GM23338 (cell line): ENCODE data around the gene COPA. TPM values are rescaled to one million over a fixed set of nuclear protein-coding genes. Genes with fewer than 3 reads are reported as not detected.

Experiments
- ATAC-seq: fragments of 200-7000 bp; cut with Tn5 transposase; 3 replicates; pipeline ENCODE4 v1.9.1; 2020
- DNase-seq: peaks from one replicate; pipeline ENCODE4 v3.0.0-alpha.2; 2015; ENCODE audit warnings: low spot score
- H2AFZ ChIP-seq: fragments of 200-600 bp; sonication (generic); 2 replicates; pipeline ENCODE4 v1.8.0; 2016; ENCODE audit warnings: antibody characterized with exemption, mild to moderate bottlenecking, moderate library complexity
- H3F3A ChIP-seq: fragments of 200-600 bp; sonication (generic); replicated peaks from 2 replicates; pipeline ENCODE4 v1.8.0; 2017; ENCODE audit warnings: antibody characterized with exemption, mixed run types, low read depth
- H3K27ac ChIP-seq: fragments of 200-600 bp; sonication (generic); 2 replicates; pipeline ENCODE4 v1.6.1; 2016; ENCODE audit warnings: low read depth
- H3K27me3 ChIP-seq: fragments of 200-600 bp; sonication (generic); 2 replicates; pipeline ENCODE4 v1.8.0; 2016; ENCODE audit warnings: mild to moderate bottlenecking, mixed run types, moderate library complexity; ENCODE audit not compliant: insufficient read depth
- H3K36me3 ChIP-seq: fragments of 200-600 bp; sonication (generic); 2 replicates; pipeline ENCODE4 v1.8.0; 2016; ENCODE audit warnings: mild to moderate bottlenecking; ENCODE audit not compliant: insufficient read depth
- H3K4me1 ChIP-seq: fragments of 200-600 bp; sonication (generic); 2 replicates; pipeline ENCODE4 v1.8.0; 2016; ENCODE audit warnings: mild to moderate bottlenecking, moderate library complexity; ENCODE audit not compliant: insufficient read depth
- H3K4me2 ChIP-seq: fragments of 200-600 bp; sonication (generic); 2 replicates; pipeline ENCODE4 v1.7.1; 2017; ENCODE audit warnings: mixed run types
- H3K4me3 ChIP-seq: fragments of 200-600 bp; sonication (generic); 2 replicates; pipeline ENCODE4 v1.6.1; 2016; ENCODE audit warnings: mixed run types
- H3K79me2 ChIP-seq: fragments of 200-600 bp; sonication (generic); replicated peaks from 2 replicates; pipeline ENCODE4 v1.8.0; 2017; ENCODE audit warnings: mild to moderate bottlenecking; ENCODE audit not compliant: insufficient read depth
- H3K9me2 ChIP-seq: fragments of 200-600 bp; sonication (generic); 2 replicates; pipeline ENCODE4 v1.8.0; 2017; ENCODE audit not compliant: insufficient read depth
- H4K20me1 ChIP-seq: fragments of 200-600 bp; sonication (generic); replicated peaks from 2 replicates; pipeline ENCODE4 v1.8.0; 2017; ENCODE audit warnings: mild to moderate bottlenecking; ENCODE audit not compliant: insufficient read depth
- H3K27ac Mint-ChIP-seq: 2 replicates; pipeline ENCODE4 v1.8.0; 2020; ENCODE audit warnings: inconsistent platforms, mild to moderate bottlenecking, moderate library complexity, mixed read lengths
- H3K27me3 Mint-ChIP-seq: 3 replicates; pipeline ENCODE4 v1.8.0; 2022; ENCODE audit warnings: low read depth, mild to moderate bottlenecking, moderate library complexity, mixed read lengths, inconsistent platforms; ENCODE audit not compliant: insufficient read depth, poor library complexity
- H3K36me3 Mint-ChIP-seq: 3 replicates; pipeline ENCODE4 v1.8.0; 2021; ENCODE audit warnings: low read depth, mild to moderate bottlenecking, inconsistent platforms, moderate library complexity, mixed read lengths
- H3K4me1 Mint-ChIP-seq: 3 replicates; pipeline ENCODE4 v1.8.0; 2020; ENCODE audit warnings: mild to moderate bottlenecking, inconsistent platforms, mixed read lengths
- H3K4me3 Mint-ChIP-seq: 3 replicates; pipeline ENCODE4 v1.8.0; 2021; ENCODE audit warnings: moderate library complexity, mild to moderate bottlenecking, inconsistent platforms, mixed read lengths
- H3K9me3 Mint-ChIP-seq: 3 replicates; pipeline ENCODE4 v1.8.0; 2020; ENCODE audit warnings: moderate library complexity, mild to moderate bottlenecking, inconsistent platforms, mixed read lengths
- CREB1 ChIP-seq: fragments of 250-450 bp; sonication (Bioruptor Pico); IDR thresholded peaks from 2 replicates; pipeline ENCODE4 v1.5.0; 2020; ENCODE audit warnings: low read depth, mild to moderate bottlenecking, moderate library complexity
- EZH2phosphoT487 ChIP-seq: fragments of 200-600 bp; sonication (generic); IDR thresholded peaks from one replicate; pipeline ENCODE4 v1.8.1; 2018; ENCODE audit warnings: antibody characterized with exemption; ENCODE audit not compliant: unreplicated experiment
- NANOG ChIP-seq: IDR thresholded peaks from 2 replicates; pipeline ENCODE4 v1.6.1; 2016; ENCODE audit warnings: antibody characterized with exemption, borderline replicate concordance
- POLR2AphosphoS5 ChIP-seq: IDR thresholded peaks from 2 replicates; pipeline ENCODE4 v1.6.1; 2016; ENCODE audit warnings: antibody characterized with exemption, low read depth
- ZNF114 ChIP-seq: fragments of 250-450 bp; sonication (Bioruptor Pico); IDR thresholded peaks from 2 replicates; pipeline ENCODE4 v1.5.0; 2020; ENCODE audit warnings: mild to moderate bottlenecking, moderate library complexity
- ZNF331 ChIP-seq: fragments of 250-450 bp; sonication (Bioruptor Pico); IDR thresholded peaks from 2 replicates; pipeline ENCODE4 v1.5.0; 2020; ENCODE audit warnings: low read depth, mild to moderate bottlenecking, moderate library complexity
- polyA plus RNA-seq: library from polyadenylated mRNA; unstranded; fragments of >200 nt; fragmentation: Nextera tagmentation; extraction: Ambion mirVana; gene quantifications from 2 replicates; pipeline ENCODE4 v1.2.1, GENCODE V29; 2016
- total RNA-seq: library from RNA; depleted of rRNA; stranded (reverse); fragments of >200 nt; shearing (Covaris generic); gene quantifications from 2 replicates; pipeline ENCODE4 v1.2.3, GENCODE V29; 2014
- TF ChIP-seq, protein P1 (sequence below): IDR thresholded peaks from one replicate; pipeline ENCODE4 v1.6.1; 2018; ENCODE audit warnings: antibody characterized with exemption; ENCODE audit not compliant: unreplicated experiment
- TF ChIP-seq, protein P2 (sequence below), 2 experiments: fragments of 200-600 bp in 1 of 2; sonication (generic) in 1 of 2; conservative IDR thresholded peaks; 2 replicates each; pipeline versions ENCODE4 v1.5.1 to v1.6.1; 2016 to 2017; ENCODE audit warnings: antibody characterized with exemption in 2 of 2, low read depth in 2 of 2, mild to moderate bottlenecking in 2 of 2, moderate library complexity in 1 of 2
- TF ChIP-seq, protein P3 (sequence below): IDR thresholded peaks from 2 replicates; pipeline ENCODE4 v1.6.1; 2016; ENCODE audit warnings: antibody characterized with exemption
- TF ChIP-seq, protein P4 (sequence below): fragments of 250-450 bp; sonication (Bioruptor Pico); IDR thresholded peaks from 2 replicates; pipeline ENCODE4 v1.5.0; 2020; ENCODE audit warnings: mild to moderate bottlenecking, moderate library complexity

COPA gene
- total and polyA plus RNA-seq, 2 experiments from 2014 or later = 58.2 to 87.1 TPM

DNA sequence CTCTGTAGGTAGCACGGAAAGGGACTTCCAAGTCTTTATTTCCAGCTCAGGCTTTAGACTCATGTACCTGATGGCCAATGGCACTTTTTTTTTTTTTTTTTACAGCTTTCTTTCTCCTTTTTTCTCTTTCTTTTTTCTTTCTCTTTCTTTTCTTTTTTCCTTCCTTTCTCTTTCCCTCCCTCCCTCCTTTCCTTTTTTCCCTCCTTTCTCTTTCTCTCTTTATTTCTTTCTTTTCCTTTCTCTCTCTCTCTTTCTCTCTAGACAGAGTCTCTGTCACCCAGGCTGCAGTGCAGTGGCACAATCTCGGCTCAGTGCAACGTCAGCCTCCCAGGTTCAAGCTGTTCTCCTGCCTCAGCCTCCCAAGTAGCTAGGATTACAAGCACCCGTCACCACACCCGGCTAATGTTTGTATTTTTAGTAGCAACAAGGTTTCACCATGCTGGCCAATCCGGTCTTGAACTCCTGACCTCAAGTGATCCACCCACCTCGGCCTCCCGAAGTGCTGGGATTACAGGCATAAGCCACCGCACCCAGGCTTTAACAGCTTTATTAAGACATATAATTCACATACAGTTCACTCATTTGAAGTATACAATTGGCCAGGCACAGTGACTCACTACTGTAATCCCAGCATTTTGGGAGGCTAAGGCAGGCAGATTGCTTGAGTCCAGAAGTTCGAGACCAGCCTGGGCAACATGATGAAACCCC is 75.6 kb downstream of the COPA start (continued):
- TF ChIP-seq, protein P1, sequence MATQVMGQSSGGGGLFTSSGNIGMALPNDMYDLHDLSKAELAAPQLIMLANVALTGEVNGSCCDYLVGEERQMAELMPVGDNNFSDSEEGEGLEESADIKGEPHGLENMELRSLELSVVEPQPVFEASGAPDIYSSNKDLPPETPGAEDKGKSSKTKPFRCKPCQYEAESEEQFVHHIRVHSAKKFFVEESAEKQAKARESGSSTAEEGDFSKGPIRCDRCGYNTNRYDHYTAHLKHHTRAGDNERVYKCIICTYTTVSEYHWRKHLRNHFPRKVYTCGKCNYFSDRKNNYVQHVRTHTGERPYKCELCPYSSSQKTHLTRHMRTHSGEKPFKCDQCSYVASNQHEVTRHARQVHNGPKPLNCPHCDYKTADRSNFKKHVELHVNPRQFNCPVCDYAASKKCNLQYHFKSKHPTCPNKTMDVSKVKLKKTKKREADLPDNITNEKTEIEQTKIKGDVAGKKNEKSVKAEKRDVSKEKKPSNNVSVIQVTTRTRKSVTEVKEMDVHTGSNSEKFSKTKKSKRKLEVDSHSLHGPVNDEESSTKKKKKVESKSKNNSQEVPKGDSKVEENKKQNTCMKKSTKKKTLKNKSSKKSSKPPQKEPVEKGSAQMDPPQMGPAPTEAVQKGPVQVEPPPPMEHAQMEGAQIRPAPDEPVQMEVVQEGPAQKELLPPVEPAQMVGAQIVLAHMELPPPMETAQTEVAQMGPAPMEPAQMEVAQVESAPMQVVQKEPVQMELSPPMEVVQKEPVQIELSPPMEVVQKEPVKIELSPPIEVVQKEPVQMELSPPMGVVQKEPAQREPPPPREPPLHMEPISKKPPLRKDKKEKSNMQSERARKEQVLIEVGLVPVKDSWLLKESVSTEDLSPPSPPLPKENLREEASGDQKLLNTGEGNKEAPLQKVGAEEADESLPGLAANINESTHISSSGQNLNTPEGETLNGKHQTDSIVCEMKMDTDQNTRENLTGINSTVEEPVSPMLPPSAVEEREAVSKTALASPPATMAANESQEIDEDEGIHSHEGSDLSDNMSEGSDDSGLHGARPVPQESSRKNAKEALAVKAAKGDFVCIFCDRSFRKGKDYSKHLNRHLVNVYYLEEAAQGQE = no peak
- TF ChIP-seq ZNF114 (no peak), POLR2AphosphoS5 (no peak), CREB1 (CRISPR knock-in tag) (no peak), EZH2phosphoT487 (no peak), ZNF331 (CRISPR knock-in tag) (no peak)
- TF ChIP-seq, protein P2, sequence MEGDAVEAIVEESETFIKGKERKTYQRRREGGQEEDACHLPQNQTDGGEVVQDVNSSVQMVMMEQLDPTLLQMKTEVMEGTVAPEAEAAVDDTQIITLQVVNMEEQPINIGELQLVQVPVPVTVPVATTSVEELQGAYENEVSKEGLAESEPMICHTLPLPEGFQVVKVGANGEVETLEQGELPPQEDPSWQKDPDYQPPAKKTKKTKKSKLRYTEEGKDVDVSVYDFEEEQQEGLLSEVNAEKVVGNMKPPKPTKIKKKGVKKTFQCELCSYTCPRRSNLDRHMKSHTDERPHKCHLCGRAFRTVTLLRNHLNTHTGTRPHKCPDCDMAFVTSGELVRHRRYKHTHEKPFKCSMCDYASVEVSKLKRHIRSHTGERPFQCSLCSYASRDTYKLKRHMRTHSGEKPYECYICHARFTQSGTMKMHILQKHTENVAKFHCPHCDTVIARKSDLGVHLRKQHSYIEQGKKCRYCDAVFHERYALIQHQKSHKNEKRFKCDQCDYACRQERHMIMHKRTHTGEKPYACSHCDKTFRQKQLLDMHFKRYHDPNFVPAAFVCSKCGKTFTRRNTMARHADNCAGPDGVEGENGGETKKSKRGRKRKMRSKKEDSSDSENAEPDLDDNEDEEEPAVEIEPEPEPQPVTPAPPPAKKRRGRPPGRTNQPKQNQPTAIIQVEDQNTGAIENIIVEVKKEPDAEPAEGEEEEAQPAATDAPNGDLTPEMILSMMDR (conservative IDR thresholded peaks at IDR 0.05; ENCODE audit: low read depth in 2 of 2) = no peak
- TF ChIP-seq, protein P3, sequence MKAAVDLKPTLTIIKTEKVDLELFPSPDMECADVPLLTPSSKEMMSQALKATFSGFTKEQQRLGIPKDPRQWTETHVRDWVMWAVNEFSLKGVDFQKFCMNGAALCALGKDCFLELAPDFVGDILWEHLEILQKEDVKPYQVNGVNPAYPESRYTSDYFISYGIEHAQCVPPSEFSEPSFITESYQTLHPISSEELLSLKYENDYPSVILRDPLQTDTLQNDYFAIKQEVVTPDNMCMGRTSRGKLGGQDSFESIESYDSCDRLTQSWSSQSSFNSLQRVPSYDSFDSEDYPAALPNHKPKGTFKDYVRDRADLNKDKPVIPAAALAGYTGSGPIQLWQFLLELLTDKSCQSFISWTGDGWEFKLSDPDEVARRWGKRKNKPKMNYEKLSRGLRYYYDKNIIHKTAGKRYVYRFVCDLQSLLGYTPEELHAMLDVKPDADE = no peak

DNA sequence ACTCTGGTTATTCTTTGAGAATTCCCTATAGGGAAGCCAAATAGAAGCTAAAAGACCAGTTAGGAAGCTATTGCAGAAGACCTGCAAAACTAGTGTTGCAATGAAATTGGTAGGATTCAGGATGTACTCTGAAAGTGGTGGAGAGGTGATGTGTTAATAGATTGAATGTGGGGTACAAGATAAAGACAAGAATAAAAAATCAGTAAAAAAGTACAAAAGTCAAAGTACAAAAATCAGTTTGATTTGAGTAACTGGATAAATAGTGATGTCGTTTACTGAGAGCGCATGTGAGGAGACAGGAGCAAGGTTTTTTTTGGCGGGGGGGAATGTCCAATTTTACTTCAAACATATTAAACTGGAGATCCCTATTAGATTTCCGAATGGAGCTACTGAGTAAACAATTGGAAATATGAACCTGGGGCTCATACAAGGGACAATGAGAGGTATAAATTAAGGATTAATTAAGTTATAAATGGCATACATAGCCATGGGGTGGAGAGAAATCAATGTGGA is 78.2 kb downstream of the COPA start:
- H3K9me2 ChIP-seq = no peaks in the 10 kb centered on the region
- H3K4me3 Mint-ChIP-seq = no peak overlapping the region
- no peak overlapping the region for H3K4me2 ChIP-seq
- DNase-seq = no peak
- H3K27ac Mint-ChIP-seq = no peak overlapping the region
- H3K27me3 Mint-ChIP-seq = peaks cover 9% of the 10 kb centered on the region
- ATAC-seq = no peak
- H3K4me1 ChIP-seq = peaks cover 17% of the 10 kb centered on the region
- H3K79me2 ChIP-seq = peaks cover 19% of the 10 kb centered on the region
- no peak overlapping the region for H3K27ac ChIP-seq
- no peaks in the 10 kb centered on the region; the same call in 2 of the 3 replicates for H3K36me3 Mint-ChIP-seq
- H4K20me1 ChIP-seq = no peaks in the 10 kb centered on the region
- no peaks in the 10 kb centered on the region for H3K36me3 ChIP-seq
- no peak overlapping the region for H2AFZ ChIP-seq
- H3K9me3 Mint-ChIP-seq = no peaks in the 10 kb centered on the region
- peaks cover 10% of the 10 kb centered on the region for H3K4me1 Mint-ChIP-seq
- H3F3A ChIP-seq = no peaks in the 10 kb centered on the region
- no peaks in the 10 kb centered on the region for H3K27me3 ChIP-seq
- H3K4me3 ChIP-seq = no peak overlapping the region
- TF ChIP-seq, protein P4, sequence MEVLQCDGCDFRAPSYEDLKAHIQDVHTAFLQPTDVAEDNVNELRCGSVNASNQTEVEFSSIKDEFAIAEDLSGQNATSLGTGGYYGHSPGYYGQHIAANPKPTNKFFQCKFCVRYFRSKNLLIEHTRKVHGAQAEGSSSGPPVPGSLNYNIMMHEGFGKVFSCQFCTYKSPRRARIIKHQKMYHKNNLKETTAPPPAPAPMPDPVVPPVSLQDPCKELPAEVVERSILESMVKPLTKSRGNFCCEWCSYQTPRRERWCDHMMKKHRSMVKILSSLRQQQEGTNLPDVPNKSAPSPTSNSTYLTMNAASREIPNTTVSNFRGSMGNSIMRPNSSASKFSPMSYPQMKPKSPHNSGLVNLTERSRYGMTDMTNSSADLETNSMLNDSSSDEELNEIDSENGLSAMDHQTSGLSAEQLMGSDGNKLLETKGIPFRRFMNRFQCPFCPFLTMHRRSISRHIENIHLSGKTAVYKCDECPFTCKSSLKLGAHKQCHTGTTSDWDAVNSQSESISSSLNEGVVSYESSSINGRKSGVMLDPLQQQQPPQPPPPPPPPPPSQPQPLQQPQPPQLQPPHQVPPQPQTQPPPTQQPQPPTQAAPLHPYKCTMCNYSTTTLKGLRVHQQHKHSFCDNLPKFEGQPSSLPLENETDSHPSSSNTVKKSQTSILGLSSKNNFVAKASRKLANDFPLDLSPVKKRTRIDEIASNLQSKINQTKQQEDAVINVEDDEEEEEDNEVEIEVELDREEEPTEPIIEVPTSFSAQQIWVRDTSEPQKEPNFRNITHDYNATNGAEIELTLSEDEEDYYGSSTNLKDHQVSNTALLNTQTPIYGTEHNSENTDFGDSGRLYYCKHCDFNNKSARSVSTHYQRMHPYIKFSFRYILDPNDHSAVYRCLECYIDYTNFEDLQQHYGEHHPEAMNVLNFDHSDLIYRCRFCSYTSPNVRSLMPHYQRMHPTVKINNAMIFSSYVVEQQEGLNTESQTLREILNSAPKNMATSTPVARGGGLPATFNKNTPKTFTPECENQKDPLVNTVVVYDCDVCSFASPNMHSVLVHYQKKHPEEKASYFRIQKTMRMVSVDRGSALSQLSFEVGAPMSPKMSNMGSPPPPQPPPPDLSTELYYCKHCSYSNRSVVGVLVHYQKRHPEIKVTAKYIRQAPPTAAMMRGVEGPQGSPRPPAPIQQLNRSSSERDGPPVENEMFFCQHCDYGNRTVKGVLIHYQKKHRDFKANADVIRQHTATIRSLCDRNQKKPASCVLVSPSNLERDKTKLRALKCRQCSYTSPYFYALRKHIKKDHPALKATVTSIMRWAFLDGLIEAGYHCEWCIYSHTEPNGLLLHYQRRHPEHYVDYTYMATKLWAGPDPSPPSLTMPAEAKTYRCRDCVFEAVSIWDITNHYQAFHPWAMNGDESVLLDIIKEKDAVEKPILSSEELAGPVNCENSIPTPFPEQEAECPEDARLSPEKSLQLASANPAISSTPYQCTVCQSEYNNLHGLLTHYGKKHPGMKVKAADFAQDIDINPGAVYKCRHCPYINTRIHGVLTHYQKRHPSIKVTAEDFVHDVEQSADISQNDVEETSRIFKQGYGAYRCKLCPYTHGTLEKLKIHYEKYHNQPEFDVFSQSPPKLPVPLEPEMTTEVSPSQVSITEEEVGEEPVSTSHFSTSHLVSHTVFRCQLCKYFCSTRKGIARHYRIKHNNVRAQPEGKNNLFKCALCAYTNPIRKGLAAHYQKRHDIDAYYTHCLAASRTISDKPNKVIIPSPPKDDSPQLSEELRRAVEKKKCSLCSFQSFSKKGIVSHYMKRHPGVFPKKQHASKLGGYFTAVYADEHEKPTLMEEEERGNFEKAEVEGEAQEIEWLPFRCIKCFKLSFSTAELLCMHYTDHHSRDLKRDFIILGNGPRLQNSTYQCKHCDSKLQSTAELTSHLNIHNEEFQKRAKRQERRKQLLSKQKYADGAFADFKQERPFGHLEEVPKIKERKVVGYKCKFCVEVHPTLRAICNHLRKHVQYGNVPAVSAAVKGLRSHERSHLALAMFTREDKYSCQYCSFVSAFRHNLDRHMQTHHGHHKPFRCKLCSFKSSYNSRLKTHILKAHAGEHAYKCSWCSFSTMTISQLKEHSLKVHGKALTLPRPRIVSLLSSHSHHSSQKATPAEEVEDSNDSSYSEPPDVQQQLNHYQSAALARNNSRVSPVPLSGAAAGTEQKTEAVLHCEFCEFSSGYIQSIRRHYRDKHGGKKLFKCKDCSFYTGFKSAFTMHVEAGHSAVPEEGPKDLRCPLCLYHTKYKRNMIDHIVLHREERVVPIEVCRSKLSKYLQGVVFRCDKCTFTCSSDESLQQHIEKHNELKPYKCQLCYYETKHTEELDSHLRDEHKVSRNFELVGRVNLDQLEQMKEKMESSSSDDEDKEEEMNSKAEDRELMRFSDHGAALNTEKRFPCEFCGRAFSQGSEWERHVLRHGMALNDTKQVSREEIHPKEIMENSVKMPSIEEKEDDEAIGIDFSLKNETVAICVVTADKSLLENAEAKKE = no peak
- TF ChIP-seq NANOG = no peak
- no peak for TF ChIP-seq EZH2phosphoT487
- no peak for TF ChIP-seq POLR2AphosphoS5
